GM19463 (cell line): Measurements from ENCODE around the gene AKAIN1.

ENCODE experiments used
- ATAC-seq: cut with Tn5 transposase; IDR thresholded peaks from one replicate; pipeline ENCODE4 v1.9.1; 2021; ENCODE audit warnings: mild to moderate bottlenecking, moderate library complexity; ENCODE audit not compliant: unreplicated experiment

AKAIN1 gene

DNA sequence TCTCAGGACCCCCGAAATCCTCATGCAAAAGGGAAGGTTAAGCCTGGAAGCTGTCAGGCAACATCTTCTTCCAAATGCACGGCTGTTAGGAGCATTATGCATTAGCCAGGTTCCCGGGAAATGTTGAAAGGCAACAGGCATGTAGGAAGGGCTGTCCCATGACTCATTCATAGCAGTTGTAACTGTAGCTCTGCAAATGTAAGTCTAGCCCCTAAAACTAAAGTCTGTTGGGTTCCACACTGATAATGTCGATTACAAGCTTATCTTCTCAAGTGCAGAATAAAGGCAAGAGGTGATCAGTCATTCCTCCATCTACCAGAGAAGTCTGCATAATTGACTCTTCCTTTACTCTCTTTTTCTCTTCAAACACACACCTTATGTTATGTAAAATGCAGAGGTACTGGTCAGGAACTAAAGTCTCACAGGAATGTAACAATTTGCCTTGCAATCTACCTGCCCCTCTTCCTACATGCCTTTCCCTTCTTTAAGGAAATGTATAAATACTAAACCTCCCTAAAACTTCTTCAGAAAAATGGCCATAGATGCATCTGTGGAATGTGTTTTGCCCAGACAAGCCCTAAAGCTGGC lies 99.8 kb downstream of the AKAIN1 start:
- no peak for ATAC-seq

DNA sequence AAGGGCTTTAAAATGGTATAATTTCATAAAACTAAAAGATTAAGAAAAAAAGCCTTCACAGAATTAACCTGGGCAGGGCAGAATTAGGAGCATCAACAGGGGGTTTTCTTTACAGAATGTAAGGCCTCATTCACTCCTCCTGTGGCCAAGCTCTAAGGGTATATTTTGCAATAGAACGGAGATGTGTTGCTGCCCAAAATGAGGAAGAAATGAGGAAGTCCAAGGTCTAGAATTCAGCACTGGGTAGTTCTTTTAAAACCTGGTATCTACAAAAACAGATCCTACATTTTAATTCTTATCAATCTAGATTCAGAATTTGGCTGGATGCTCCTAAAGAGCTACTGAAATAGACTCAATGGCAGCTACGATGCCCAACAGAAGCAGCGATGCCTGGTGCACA lies 101.8 kb downstream of the AKAIN1 start:
- no peak for ATAC-seq

DNA sequence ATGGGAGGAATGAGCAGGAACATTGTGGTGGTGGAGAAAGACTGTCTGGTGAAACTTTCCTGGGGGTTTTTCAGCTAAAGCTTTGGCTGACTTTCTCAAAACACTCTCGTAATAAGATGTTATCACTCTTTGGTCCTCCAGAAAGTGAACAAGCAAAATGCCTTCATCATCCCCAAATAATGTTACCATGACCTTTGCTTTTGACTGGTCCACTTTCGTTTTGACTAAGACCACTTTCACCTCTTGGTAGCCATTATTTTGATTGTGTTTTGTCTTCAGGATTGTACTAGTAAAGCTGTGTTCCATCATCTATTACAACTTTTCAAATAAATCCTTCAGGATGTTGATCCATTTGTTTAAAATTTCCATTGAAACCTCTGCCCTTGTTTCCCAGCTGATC lies 103.2 kb downstream of the AKAIN1 start:
- no peak for ATAC-seq
